ENCODE results near the gene FAM53B.

GRCh38 chr10:124677293-124677699, 66.9 kb downstream of the FAM53B start:
- TF ChIP-seq EZH2phosphoT487 (IDR thresholded peaks at IDR 0.05; ENCODE audit: insufficient read depth, low read depth), result no peak
- TF ChIP-seq EZH2 (IDR thresholded peaks at IDR 0.05; ENCODE audit: insufficient read depth, poor library complexity, severe bottlenecking), result no peak
